HG03354 (cell line): ENCODE data around the gene SH3PXD2A.
A peak's percentile ranks its signal among the peaks of the same experiment; 100 is the strongest.
"Not testable (repeated sequence)": the region's sequence is repeated elsewhere in the genome, so short reads cannot be mapped to it uniquely, and the experiment has no call there.

Experiments used
- ATAC-seq: cut with Tn5 transposase; IDR thresholded peaks from one replicate; pipeline ENCODE4 v1.9.1; 2021; ENCODE audit warnings: mild to moderate bottlenecking; ENCODE audit not compliant: unreplicated experiment, poor library complexity, severe bottlenecking

Gene SH3PXD2A

DNA sequence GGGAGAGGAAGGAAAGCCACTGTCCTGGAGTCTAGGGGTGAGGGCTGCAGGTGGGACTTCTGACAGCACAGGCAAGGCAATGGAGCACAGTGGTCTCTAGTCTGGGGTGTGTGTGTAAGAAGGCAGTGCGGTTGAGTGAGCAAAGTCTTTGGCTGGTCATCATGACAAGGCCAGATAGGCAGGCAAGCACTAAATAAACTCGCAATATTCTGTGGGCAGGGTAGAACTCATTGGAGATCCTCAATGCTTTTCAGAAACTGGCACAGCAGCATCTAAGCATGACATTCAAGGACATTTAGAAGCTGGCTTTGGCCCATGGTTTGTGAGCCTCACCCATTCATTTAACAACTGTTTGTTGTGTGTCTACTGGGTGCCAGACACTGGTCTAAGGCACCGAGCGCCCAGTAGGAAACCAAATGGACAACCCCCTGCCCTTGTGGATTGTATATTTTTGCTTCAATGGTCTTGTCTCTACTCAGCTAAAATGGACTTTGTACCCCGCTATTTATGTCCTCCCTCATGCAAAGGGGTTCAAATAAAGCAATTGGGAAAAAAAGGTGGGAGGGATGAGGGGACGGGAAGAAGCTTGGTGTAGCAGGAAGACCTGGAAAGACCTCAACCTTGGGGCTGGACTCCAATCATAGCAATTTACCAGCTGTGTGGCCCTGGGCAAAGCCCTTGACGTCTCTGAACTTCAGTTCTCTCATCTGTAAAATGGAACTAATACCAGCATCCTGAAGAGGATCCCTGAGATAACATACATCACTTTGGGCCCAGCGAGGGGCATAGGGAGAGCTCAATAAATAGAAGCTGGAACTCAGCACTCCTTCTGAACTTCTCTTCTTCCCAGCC, 245.9 kb downstream of the SH3PXD2A start:
- no peak for ATAC-seq

- ATAC-seq: not testable (repeated sequence)
Observed at GRCh38 chr10:103608056-103608455, 247.3 kb downstream of the SH3PXD2A start.

- ATAC-seq: not testable (repeated sequence)
Observed at GRCh38 chr10:103607051-103607450, 248.3 kb downstream of the SH3PXD2A start.

DNA sequence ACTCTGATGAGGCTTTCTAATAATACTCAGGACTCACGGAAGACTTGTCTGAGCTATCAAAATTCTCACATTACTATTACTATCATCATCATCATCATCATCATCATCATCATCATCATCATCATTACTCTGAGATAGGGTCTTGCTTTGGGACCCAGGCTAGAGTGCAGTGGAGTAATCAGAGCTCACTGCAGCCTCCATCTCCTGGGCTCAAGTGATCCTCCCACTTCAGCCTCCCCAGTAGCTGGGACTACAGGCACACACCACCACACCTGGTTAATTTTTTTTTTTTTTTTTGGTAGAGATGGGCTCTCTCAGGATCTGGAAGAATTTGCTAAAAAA, 249.3 kb downstream of the SH3PXD2A start:
- not testable (repeated sequence) for ATAC-seq

- ATAC-seq: no peak
Observed at GRCh38 chr10:103605359-103606096, 249.8 kb downstream of the SH3PXD2A start.

DNA sequence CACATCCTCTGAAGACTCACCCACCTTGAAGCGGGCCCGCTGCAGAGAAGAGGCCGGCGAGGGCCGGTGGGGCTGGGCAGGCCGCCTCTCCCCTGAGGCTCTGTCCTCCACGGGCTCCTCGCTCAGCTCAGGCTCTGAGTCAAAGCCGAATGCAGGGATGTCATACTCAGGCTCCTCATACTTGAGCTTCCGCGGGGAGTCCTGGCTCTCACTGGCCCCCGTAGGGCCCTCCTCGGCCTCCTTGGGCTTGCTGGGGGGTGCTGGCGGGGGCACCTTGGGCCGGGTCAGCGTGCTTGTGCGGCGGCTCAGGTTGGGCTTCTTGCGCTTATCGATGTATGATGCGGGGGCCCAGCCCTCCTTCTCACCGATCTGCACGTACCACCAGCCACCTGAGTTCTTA, 252.0 kb downstream of the SH3PXD2A start:
- ATAC-seq: no peak

DNA sequence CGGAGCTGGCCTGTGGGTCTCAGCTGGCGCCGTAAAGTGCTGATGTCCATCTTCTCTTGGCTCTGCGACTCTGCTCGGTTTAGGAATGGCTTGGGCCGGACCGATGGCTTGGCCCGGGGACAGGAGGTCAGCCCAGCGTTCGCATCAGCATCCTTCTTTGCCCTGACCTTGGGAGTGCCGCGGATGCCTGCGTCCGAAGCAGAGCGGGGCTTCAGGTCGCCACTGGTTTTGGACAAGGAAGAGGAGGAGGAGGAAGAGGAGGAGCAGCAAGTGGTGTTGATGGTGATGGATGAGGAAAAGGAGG, 252.6 kb downstream of the SH3PXD2A start:
- no peak for ATAC-seq

- no peak for ATAC-seq
Observed at GRCh38 chr10:103602028-103602851, 253.1 kb downstream of the SH3PXD2A start.

DNA sequence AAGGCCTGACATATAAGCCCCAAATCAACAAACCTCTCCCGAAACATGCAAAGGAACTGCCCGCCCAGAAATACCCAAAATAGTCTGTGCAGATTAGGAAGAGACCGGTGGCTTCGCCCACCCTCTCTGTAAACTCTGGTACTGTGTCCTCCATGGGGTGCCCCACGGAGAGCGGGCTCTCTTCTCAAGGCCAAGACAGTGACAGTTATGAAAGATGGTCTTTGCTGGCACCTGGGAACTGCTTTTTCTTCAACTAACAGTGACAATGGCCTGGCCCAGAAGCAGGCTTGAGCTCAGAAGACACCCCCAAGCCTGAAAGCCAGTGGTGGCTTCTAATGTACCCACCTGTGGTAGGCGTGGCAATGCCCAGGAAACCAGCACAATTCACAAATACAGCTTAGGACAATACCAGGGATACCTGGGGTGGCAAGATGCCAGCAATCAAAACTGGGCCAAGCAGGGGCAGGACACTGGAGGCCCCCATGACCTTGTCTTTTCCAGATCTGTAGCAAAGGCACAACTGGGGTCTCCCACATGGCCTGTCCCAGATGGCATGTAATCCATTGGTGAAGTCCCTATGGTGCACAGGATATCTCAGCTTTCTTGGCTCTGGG, 254.3 kb downstream of the SH3PXD2A start:
- no peak for ATAC-seq

GRCh38 chr10:103600325-103600724, 255.1 kb downstream of the SH3PXD2A start:
- ATAC-seq: no peak

GRCh38 chr10:103599907-103600306, 255.5 kb downstream of the SH3PXD2A start:
- ATAC-seq: no peak

- no peak for ATAC-seq
Observed at GRCh38 chr10:103599211-103599610, 256.2 kb downstream of the SH3PXD2A start.

DNA sequence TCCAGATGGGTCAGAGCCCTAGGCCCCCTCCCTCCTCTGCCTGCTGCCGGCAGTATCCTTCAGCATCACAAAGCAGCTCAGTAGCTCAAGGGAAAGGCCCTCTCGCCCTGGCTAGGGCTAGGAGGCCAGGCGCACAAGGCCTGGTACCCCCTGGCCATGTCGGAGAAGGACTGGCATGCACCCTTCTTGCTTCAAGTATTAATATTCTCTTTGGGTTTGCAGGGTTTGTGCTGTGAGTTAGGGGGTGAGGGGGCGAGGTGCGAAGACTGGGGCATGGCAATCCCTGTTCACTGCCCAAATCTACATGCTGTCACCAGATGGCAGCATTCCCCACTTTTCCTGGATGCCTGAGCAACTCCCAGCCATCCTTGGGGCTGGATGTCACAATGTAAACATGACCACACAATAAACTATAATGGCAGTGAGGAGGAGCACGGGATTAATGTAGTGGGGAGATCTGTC, 256.7 kb downstream of the SH3PXD2A start:
- ATAC-seq: no peak

GRCh38 chr10:103597003-103597402, 258.4 kb downstream of the SH3PXD2A start:
- no peak for ATAC-seq

- no peak for ATAC-seq
Observed at GRCh38 chr10:103595933-103596726, 259.2 kb downstream of the SH3PXD2A start.

GRCh38 chr10:103593022-103593570, 262.3 kb downstream of the SH3PXD2A start:
- ATAC-seq: no peak

DNA sequence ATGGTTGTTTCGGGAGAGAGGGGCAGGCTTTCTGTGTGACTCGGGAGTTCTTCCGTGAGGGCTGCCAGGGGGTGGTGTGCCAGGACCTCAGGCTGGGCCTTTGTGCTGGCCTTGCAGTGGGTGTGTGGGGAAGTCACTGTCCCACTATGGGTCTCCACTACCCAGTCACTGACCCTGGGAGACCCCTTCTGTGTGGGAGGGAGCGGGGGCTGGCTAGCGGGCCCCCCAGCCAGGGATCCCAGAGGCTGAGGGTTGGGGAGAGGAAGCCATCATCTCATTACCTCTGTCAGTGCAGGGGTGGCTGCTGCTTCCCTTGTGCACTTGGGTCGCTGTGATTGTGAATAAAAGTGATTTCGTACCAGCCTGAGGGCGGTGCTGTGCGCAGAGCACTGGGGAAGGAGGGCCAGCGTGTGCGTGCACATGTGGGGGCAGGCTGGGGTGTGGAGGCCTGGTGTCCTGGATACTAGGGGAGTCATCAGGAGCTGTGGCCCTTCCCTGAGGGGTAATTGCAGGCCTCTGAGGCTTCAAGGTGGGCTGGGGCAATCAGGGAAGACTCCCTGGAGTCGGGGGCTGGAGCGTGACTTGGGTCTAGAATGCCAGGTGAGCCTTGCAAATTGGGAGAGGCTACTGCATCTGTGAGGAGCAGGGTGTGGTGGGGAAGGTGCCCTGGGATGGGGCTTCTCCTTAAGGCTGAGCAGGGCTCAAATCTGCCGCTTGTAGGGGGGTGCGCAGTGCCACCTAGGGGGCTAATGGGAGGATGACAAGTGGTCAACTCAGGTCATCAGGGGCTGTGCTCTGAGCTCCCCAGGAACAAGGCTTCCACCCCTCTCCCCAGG, 263.0 kb downstream of the SH3PXD2A start:
- ATAC-seq: peak; percentile 69

GRCh38 chr10:103590744-103591291, 264.6 kb downstream of the SH3PXD2A start:
- ATAC-seq: no peak
